Neural cell (in vitro differentiated cells): ENCODE data around the gene PEAK1. TPM values are rescaled to one million over a fixed set of nuclear protein-coding genes. Genes with fewer than 3 reads are reported as not detected.

ENCODE experiments used
- H2AFZ ChIP-seq: fragments of 200-600, 300-800 bp; sonication (generic), shearing (Covaris generic); 2 replicates; pipeline ENCODE4 v1.6.0; 2014; ENCODE audit warnings: low read depth, mild to moderate bottlenecking, antibody characterized with exemption, low read length, moderate library complexity
- H3F3A ChIP-seq: fragments of 200-600 bp; shearing (Covaris generic); 2 replicates; pipeline ENCODE4 v1.6.1; 2016; ENCODE audit warnings: mild to moderate bottlenecking, moderate library complexity, mixed read lengths, antibody characterized with exemption, low read length; ENCODE audit not compliant: insufficient read depth, poor library complexity, severe bottlenecking
- H3K27ac ChIP-seq: fragments of 200-600, 300-800 bp; sonication (generic), shearing (Covaris generic); 2 replicates; pipeline ENCODE4 v1.5.1; 2014; ENCODE audit warnings: mild to moderate bottlenecking, low read length, moderate library complexity
- H3K27me3 ChIP-seq: fragments of 300-800, 200-600 bp; sonication (generic), shearing (Covaris generic); 2 replicates; pipeline ENCODE4 v1.6.0; 2014; ENCODE audit warnings: mild to moderate bottlenecking, low read depth, low read length, moderate library complexity; ENCODE audit not compliant: insufficient read depth
- H3K36me3 ChIP-seq: fragments of 300-800, 200-600 bp; sonication (generic), shearing (Covaris generic); 2 replicates; pipeline ENCODE4 v1.5.1; 2014; ENCODE audit warnings: mild to moderate bottlenecking, antibody characterized with exemption, low read length, moderate library complexity; ENCODE audit not compliant: insufficient read depth
- H3K4me2 ChIP-seq: fragments of 300-800, 200-600 bp; sonication (generic), shearing (Covaris generic); 2 replicates; pipeline ENCODE4 v1.6.0; 2014; ENCODE audit warnings: mild to moderate bottlenecking, low read length
- H3K4me3 ChIP-seq: fragments of 300-800, 200-600 bp; sonication (generic), shearing (Covaris generic); 2 replicates; pipeline ENCODE4 v1.5.1; 2014; ENCODE audit warnings: mild to moderate bottlenecking, low read length, moderate library complexity
- H3K79me2 ChIP-seq: fragments of 200-600 bp; shearing (Covaris generic); replicated peaks from 2 replicates; pipeline ENCODE4 v1.6.0; 2014; ENCODE audit warnings: mild to moderate bottlenecking, low read length, moderate library complexity; ENCODE audit not compliant: insufficient read depth
- H3K9ac ChIP-seq: fragments of 300-800, 200-600 bp; sonication (generic), shearing (Covaris generic); 2 replicates; pipeline ENCODE4 v1.6.1; 2016; ENCODE audit warnings: mild to moderate bottlenecking, low read length, mixed read lengths
- H3K9me2 ChIP-seq: fragments of 200-600 bp; shearing (Covaris generic); 2 replicates; pipeline ENCODE4 v1.6.1; 2016; ENCODE audit warnings: mild to moderate bottlenecking, low read length, mixed read lengths; ENCODE audit not compliant: insufficient read depth
- H3K9me3 ChIP-seq: fragments of 200-600, 300-800 bp; sonication (generic), shearing (Covaris generic); 2 replicates; pipeline ENCODE4 v1.6.1; 2016; ENCODE audit warnings: mild to moderate bottlenecking, mixed run types, low read length, moderate library complexity, mixed read lengths
- H4K20me1 ChIP-seq: fragments of 200-600 bp; shearing (Covaris generic); 2 replicates; pipeline ENCODE4 v1.6.1; 2016; ENCODE audit warnings: mild to moderate bottlenecking, mixed run types; ENCODE audit not compliant: insufficient read depth
- EP300 ChIP-seq: fragments of 450-650 bp; conservative IDR thresholded peaks from 2 replicates; pipeline ENCODE4 v1.6.1; 2014; ENCODE audit warnings: antibody characterized with exemption, mild to moderate bottlenecking, moderate library complexity; ENCODE audit not compliant: poor library complexity, severe bottlenecking
- EZH2 ChIP-seq: fragments of 200-600, 300-800 bp; shearing (Covaris generic), sonication (generic); IDR thresholded peaks from 2 replicates; pipeline ENCODE4 v1.6.1; 2014; ENCODE audit warnings: antibody characterized with exemption, low read length, borderline replicate concordance, mild to moderate bottlenecking; ENCODE audit not compliant: insufficient read depth, poor library complexity, severe bottlenecking
- MXI1 ChIP-seq: fragments of 450-650 bp; conservative IDR thresholded peaks from 2 replicates; pipeline ENCODE4 v1.6.1; 2014; ENCODE audit warnings: antibody characterized with exemption, mild to moderate bottlenecking; ENCODE audit not compliant: poor library complexity, severe bottlenecking
- POLR2AphosphoS5 ChIP-seq: IDR thresholded peaks from 2 replicates; pipeline ENCODE4 v1.6.1; 2012
- RAD21 ChIP-seq: fragments of 450-650 bp; conservative IDR thresholded peaks from 2 replicates; pipeline ENCODE4 v1.6.1; 2014; ENCODE audit warnings: antibody characterized with exemption, mild to moderate bottlenecking, moderate library complexity
- SMC3 ChIP-seq: fragments of 450-650 bp; conservative IDR thresholded peaks from 2 replicates; pipeline ENCODE4 v1.6.1; 2014; ENCODE audit warnings: antibody characterized with exemption, mild to moderate bottlenecking, moderate library complexity; ENCODE audit not compliant: poor library complexity
- TAF1 ChIP-seq: IDR thresholded peaks from 2 replicates; pipeline ENCODE4 v1.6.1; 2012; ENCODE audit warnings: low read depth
- polyA plus RNA-seq: library from polyadenylated mRNA; depleted of rRNA; stranded (reverse); fragments of >200 nt; gene quantifications from 2 replicates; pipeline ENCODE4 v1.2.3, GENCODE V29; 2014
- TF ChIP-seq, protein P1 (sequence below): IDR thresholded peaks from 2 replicates; pipeline ENCODE4 v1.6.1; 2012; ENCODE audit warnings: borderline replicate concordance
- TF ChIP-seq, protein P2 (sequence below): fragments of 450-650 bp; IDR thresholded peaks from 2 replicates; pipeline ENCODE4 v1.5.1; 2014; ENCODE audit warnings: antibody characterized with exemption, mild to moderate bottlenecking, moderate library complexity; ENCODE audit not compliant: poor library complexity, severe bottlenecking

Gene PEAK1
- polyA plus RNA-seq, 1 donor from 2014 or later: 5.8 TPM

DNA sequence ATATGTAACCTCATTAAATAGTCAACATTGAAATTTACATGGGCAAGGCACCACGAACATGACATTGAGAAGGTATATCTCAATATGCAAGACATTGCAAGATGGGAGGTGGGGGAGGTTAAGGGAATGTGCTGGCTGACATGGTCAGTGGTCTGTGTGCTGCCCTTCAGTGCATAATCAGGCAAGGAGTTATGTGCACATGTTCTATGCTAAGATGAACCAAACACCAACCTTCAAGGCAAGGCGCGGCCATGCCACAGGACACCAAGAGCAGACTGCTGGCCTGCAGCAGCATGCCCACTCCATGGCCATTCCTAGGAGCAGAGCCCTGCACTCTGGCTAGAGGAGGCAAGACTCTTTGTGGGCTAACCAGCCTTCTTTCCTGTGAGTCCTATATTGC is 308.1 kb downstream of the PEAK1 start:
- TF ChIP-seq SMC3: no peak
- no peak for TF ChIP-seq RAD21
- TF ChIP-seq EZH2: no peak
- no peak for TF ChIP-seq POLR2AphosphoS5
- TF ChIP-seq EP300: no peak
- TF ChIP-seq MXI1: no peak
- TF ChIP-seq, protein P1, sequence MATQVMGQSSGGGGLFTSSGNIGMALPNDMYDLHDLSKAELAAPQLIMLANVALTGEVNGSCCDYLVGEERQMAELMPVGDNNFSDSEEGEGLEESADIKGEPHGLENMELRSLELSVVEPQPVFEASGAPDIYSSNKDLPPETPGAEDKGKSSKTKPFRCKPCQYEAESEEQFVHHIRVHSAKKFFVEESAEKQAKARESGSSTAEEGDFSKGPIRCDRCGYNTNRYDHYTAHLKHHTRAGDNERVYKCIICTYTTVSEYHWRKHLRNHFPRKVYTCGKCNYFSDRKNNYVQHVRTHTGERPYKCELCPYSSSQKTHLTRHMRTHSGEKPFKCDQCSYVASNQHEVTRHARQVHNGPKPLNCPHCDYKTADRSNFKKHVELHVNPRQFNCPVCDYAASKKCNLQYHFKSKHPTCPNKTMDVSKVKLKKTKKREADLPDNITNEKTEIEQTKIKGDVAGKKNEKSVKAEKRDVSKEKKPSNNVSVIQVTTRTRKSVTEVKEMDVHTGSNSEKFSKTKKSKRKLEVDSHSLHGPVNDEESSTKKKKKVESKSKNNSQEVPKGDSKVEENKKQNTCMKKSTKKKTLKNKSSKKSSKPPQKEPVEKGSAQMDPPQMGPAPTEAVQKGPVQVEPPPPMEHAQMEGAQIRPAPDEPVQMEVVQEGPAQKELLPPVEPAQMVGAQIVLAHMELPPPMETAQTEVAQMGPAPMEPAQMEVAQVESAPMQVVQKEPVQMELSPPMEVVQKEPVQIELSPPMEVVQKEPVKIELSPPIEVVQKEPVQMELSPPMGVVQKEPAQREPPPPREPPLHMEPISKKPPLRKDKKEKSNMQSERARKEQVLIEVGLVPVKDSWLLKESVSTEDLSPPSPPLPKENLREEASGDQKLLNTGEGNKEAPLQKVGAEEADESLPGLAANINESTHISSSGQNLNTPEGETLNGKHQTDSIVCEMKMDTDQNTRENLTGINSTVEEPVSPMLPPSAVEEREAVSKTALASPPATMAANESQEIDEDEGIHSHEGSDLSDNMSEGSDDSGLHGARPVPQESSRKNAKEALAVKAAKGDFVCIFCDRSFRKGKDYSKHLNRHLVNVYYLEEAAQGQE: no peak
- no peak for TF ChIP-seq TAF1
- TF ChIP-seq, protein P2, sequence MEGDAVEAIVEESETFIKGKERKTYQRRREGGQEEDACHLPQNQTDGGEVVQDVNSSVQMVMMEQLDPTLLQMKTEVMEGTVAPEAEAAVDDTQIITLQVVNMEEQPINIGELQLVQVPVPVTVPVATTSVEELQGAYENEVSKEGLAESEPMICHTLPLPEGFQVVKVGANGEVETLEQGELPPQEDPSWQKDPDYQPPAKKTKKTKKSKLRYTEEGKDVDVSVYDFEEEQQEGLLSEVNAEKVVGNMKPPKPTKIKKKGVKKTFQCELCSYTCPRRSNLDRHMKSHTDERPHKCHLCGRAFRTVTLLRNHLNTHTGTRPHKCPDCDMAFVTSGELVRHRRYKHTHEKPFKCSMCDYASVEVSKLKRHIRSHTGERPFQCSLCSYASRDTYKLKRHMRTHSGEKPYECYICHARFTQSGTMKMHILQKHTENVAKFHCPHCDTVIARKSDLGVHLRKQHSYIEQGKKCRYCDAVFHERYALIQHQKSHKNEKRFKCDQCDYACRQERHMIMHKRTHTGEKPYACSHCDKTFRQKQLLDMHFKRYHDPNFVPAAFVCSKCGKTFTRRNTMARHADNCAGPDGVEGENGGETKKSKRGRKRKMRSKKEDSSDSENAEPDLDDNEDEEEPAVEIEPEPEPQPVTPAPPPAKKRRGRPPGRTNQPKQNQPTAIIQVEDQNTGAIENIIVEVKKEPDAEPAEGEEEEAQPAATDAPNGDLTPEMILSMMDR: no peak
- Histone ChIP-seq H3K9me3 (no peaks in the 10 kb centered on the region), H3K36me3 (no peaks in the 10 kb centered on the region), H3K79me2 (no peaks in the 10 kb centered on the region), H3K27ac (no peak overlapping the region), H3K9me2 (no peaks in the 10 kb centered on the region), H3K4me2 (no peak overlapping the region), H3K9ac (no peak overlapping the region), H2AFZ (no peak overlapping the region), H3K27me3 (no peaks in the 10 kb centered on the region), H4K20me1 (no peaks in the 10 kb centered on the region), H3K4me3 (no peak overlapping the region), H3F3A (no peaks in the 10 kb centered on the region)

DNA sequence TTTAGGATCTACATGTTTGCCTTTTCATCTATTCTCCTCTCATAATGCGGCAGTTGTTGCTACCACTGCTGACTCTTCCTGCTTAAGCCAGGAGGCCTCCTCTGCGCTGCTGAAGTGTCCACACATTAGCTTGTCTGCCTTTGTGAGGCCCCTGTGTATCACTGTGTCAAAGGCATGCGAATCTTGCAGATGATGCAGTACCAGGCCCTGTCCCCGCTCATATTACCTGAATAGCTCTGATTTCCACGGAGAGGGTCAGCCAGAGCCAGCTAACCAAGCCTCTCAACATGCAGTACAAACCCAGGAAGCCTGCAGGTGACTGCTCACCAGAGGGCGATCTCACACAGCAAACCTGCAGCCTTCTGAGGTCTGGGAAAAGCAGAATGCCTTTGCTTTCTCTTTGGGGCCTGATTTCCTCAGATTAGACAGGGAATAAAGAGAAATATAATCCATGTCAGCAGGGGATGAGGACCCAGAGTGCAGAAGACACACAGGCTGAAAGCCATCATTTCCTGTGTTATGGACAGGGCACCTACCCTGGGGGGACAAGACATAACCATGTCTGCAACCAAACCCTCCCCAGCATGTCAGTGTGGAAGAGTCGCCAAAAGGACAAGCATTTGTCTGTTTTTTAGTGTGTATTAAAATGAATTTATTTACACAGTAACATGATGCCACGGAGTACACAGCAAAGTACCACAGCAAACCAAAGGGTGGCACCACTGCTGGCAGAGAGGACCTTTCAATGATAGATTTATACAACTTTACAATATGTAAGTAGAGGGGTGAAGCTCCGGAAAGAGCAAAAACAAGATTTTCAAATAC is 312.2 kb downstream of the PEAK1 start:
- no peaks in the 10 kb centered on the region for H3K27me3 ChIP-seq
- no peak overlapping the region for H3K9ac ChIP-seq
- no peaks in the 10 kb centered on the region for H3K9me2 ChIP-seq
- no peaks in the 10 kb centered on the region for H3K9me3 ChIP-seq
- H3K27ac ChIP-seq: peak overlapping the region; percentile 39
- no peak overlapping the region for H3K4me2 ChIP-seq
- no peaks in the 10 kb centered on the region for H3K79me2 ChIP-seq
- H3K4me3 ChIP-seq: no peak overlapping the region
- H2AFZ ChIP-seq: no peak overlapping the region
- no peaks in the 10 kb centered on the region for H3F3A ChIP-seq
- TF ChIP-seq EZH2: no peak
- TF ChIP-seq EP300: no peak
- peak; percentile 93 for TF ChIP-seq RAD21
- TF ChIP-seq SMC3: peak; percentile 92
- TF ChIP-seq, protein P2: peak; percentile 93
- no peak for TF ChIP-seq POLR2AphosphoS5
- no peaks in the 10 kb centered on the region for H4K20me1 ChIP-seq
- H3K36me3 ChIP-seq: no peaks in the 10 kb centered on the region
